Prostate gland (tissue), 2 donors: ENCODE data around the gene ZNF383.
"Not testable (repeated sequence)": the region's sequence is repeated elsewhere in the genome, so short reads cannot be mapped to it uniquely, and the experiment has no call there.

Experiments
- POLR2A ChIP-seq: fragments of 450-650 bp; IDR thresholded peaks from one replicate; pipeline ENCODE4 v1.6.1; 2016; ENCODE audit warnings: antibody characterized with exemption, mild to moderate bottlenecking
- TF ChIP-seq, protein P1 (sequence below), 4 experiments: fragments of 200-600 bp in 2 of 4; fragments of 450-650 bp in 2 of 4; sonication (generic) in 2 of 4; IDR thresholded peaks; 1 replicate in 3 of 4; 2 replicates in 1 of 4; pipeline ENCODE4 v1.5.1; 2016 to 2019; ENCODE audit warnings: antibody characterized with exemption in 4 of 4, mild to moderate bottlenecking in 2 of 4, moderate library complexity in 2 of 4

DNA sequence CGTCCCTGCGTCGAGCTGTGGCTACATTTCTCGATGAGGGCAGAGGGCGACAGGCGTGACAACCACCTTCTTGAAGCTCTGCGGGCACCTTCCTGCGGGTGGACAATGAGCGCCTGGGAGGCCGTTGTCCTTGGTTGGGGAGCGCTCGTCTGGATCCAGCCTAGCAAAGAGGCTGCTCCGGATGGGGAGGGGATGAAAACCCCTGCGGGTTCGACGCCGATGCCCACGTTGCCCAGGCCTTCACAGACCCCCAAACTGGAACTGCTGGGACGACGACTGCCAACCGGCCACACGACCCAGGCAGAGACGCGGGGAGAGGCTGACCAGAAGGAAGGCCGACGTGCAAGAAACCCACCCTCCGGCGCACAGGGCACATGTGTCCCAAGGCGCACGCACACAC is 62.6 kb downstream of the ZNF383 start:
- TF ChIP-seq, protein P1, sequence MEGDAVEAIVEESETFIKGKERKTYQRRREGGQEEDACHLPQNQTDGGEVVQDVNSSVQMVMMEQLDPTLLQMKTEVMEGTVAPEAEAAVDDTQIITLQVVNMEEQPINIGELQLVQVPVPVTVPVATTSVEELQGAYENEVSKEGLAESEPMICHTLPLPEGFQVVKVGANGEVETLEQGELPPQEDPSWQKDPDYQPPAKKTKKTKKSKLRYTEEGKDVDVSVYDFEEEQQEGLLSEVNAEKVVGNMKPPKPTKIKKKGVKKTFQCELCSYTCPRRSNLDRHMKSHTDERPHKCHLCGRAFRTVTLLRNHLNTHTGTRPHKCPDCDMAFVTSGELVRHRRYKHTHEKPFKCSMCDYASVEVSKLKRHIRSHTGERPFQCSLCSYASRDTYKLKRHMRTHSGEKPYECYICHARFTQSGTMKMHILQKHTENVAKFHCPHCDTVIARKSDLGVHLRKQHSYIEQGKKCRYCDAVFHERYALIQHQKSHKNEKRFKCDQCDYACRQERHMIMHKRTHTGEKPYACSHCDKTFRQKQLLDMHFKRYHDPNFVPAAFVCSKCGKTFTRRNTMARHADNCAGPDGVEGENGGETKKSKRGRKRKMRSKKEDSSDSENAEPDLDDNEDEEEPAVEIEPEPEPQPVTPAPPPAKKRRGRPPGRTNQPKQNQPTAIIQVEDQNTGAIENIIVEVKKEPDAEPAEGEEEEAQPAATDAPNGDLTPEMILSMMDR (IDR thresholded peaks at IDR 0.05) = not testable (repeated sequence)
- not testable (repeated sequence) for TF ChIP-seq POLR2A
